T-cell (primary cell): ENCODE data around the gene RIC8A. TPM values are rescaled to one million over a fixed set of nuclear protein-coding genes. Genes with fewer than 3 reads are reported as not detected.

Source experiments
- ATAC-seq, 4 experiments: fragments of 200-7000 bp in 3 of 4; fragments of 150-1000 bp in 1 of 4; cut with Tn5 transposase; replicated peaks in 1 of 4; 1 replicate in 3 of 4; 2 replicates in 1 of 4; pipeline ENCODE4 v1.10.0; 2021; ENCODE audit warnings: moderate library complexity in 3 of 4, mild to moderate bottlenecking in 2 of 4, moderate number of reproducible peaks in 1 of 4
- CTCF ChIA-PET, 2 donors: fragments of 300-600 bp; sonication (Branson Sonifier 250); formaldehyde crosslinking; loops; one replicate each; lab custom pipeline; 2022; ENCODE audit warnings: antibody characterized with exemption in 2 of 2; lab: Charles Lee
- POLR2A ChIA-PET, 2 donors: fragments of 300-600 bp; sonication (Branson Sonifier 250); formaldehyde crosslinking; loops; one replicate each; lab custom pipeline; 2022; ENCODE audit warnings: antibody characterized with exemption in 2 of 2; lab: Charles Lee
- DNase-seq, 35 experiments: peaks; one replicate each; pipeline versions ENCODE4 v3.0.0 to v3.0.0-alpha.2; 2013 to 2023
- H3K27ac ChIP-seq: one replicate; pipeline ENCODE4 v1.5.1; 2013; ENCODE audit warnings: low read length
- H3K27me3 ChIP-seq, 2 experiments: replicated peaks in 1 of 2; 1 replicate in 1 of 2; 2 replicates in 1 of 2; pipeline versions ENCODE4 v1.6.1 to v1.7.0; 2013; ENCODE audit warnings: low read length in 1 of 2, mixed read lengths in 1 of 2; ENCODE audit not compliant: control insufficient read depth in 2 of 2, insufficient read depth in 2 of 2; ENCODE audit errors: extremely low read depth in 1 of 2
- H3K36me3 ChIP-seq, 2 donors: 1 replicate in 1 of 2; 2 replicates in 1 of 2; pipeline versions ENCODE4 v1.6.1 to v1.7.0; 2013; ENCODE audit warnings: low read length in 1 of 2; ENCODE audit not compliant: control insufficient read depth in 2 of 2, insufficient read depth in 1 of 2; ENCODE audit errors: extremely low read depth in 1 of 2
- H3K4me1 ChIP-seq, 2 experiments: 1 replicate in 1 of 2; 2 replicates in 1 of 2; pipeline versions ENCODE4 v1.6.1 to v1.7.0; 2013; ENCODE audit warnings: low read length in 2 of 2, mixed read lengths in 1 of 2; ENCODE audit not compliant: insufficient read depth in 2 of 2, control insufficient read depth in 1 of 2; ENCODE audit errors: extremely low read depth in 1 of 2
- H3K4me3 ChIP-seq, 2 donors: 1 replicate in 1 of 2; 2 replicates in 1 of 2; pipeline versions ENCODE4 v1.5.1 to v1.7.0; 2013; ENCODE audit warnings: mild to moderate bottlenecking in 2 of 2, low read length in 1 of 2, moderate library complexity in 1 of 2; ENCODE audit not compliant: control insufficient read depth in 1 of 2; ENCODE audit errors: extremely low read depth in 1 of 2
- H3K9me3 ChIP-seq: 2 replicates; pipeline ENCODE4 v1.7.0; 2013
- H3K27ac Mint-ChIP-seq, 2 donors: one replicate each; pipeline ENCODE4 v1.8.0; 2020 to 2021; ENCODE audit warnings: mild to moderate bottlenecking in 2 of 2, mixed read lengths in 2 of 2
- H3K27me3 Mint-ChIP-seq, 2 donors: one replicate each; pipeline ENCODE4 v1.8.0; 2021 to 2022; ENCODE audit warnings: mixed read lengths in 2 of 2
- H3K36me3 Mint-ChIP-seq: one replicate; pipeline ENCODE4 v1.8.0; 2021; ENCODE audit warnings: mixed read lengths
- H3K4me1 Mint-ChIP-seq, 3 donors: one replicate each; pipeline ENCODE4 v1.8.0; 2020 to 2022; ENCODE audit warnings: mixed read lengths in 3 of 3, mild to moderate bottlenecking in 1 of 3
- H3K4me3 Mint-ChIP-seq, 3 donors: one replicate each; pipeline ENCODE4 v1.8.0; 2020 to 2022; ENCODE audit warnings: mild to moderate bottlenecking in 3 of 3, mixed read lengths in 3 of 3, moderate library complexity in 3 of 3
- H3K9me3 Mint-ChIP-seq, 3 donors: one replicate each; pipeline ENCODE4 v1.8.0; 2020 to 2022; ENCODE audit warnings: mixed read lengths in 3 of 3
- WGBS: methylation state at CpG from one replicate; pipeline ENCODE4 v1.1.5; 2013; ENCODE audit warnings: missing lambda C conversion rate; ENCODE audit not compliant: insufficient coverage; 5-methylcytosine and 5-hydroxymethylcytosine counted together
- total RNA-seq, 35 experiments: library from RNA in 6 of 35; stranded (reverse) in 6 of 35; fragments of 120-200 nt in 1 of 35; gene quantifications; one replicate each; pipeline versions ENCODE4 v1.2.1 to v1.2.4 and lab custom pipeline; 2013 to 2026

RIC8A gene
- total RNA-seq, 5 donors from 2014 or later (not counting 1 experiment from before 2014, with no cell fraction given): 87.4 to 151 (median 117) TPM

GRCh38 chr11:227824-228379, 20.4 kb downstream of the RIC8A start:
- Mint-ChIP-seq H3K27me3 (no peaks in the 10 kb centered on the region), H3K36me3 (peaks cover 28% of the 10 kb centered on the region), H3K4me3 (no peak overlapping the region), H3K4me1 (peaks cover 8 to 11% (median 11%) of the 10 kb centered on the region in 3 donors), H3K9me3 (no peaks in the 10 kb centered on the region), H3K27ac (no peak overlapping the region)
- no peaks in the 10 kb centered on the region for H3K27me3 ChIP-seq
- H3K4me1 ChIP-seq: no peaks in the 10 kb centered on the region
- ChIA-PET POLR2A (interaction anchor here in 1 of 2 donors (0.6 kb wide), 1 partner anchor 429 kb away, joined by 6 read pairs; no protein-coding TSS in a partner anchor), CTCF (no interaction called here)
- H3K9me3 ChIP-seq: no peaks in the 10 kb centered on the region
- H3K4me3 ChIP-seq: no peak overlapping the region
- peaks cover 3 to 6% of the 10 kb centered on the region in 2 donors for H3K36me3 ChIP-seq
- no peak for ATAC-seq
- no peak overlapping the region for H3K27ac ChIP-seq
- DNase-seq: no peak
- 100% methylated on average over 3 of the region's 6 CpGs for WGBS

- Mint-ChIP-seq H3K36me3 (peaks cover 22% of the 10 kb centered on the region), H3K4me3 (no peak overlapping the region), H3K27me3 (no peaks in the 10 kb centered on the region), H3K4me1 (peaks cover 16 to 21% (median 20%) of the 10 kb centered on the region in 3 donors), H3K27ac (no peak overlapping the region), H3K9me3 (no peaks in the 10 kb centered on the region)
- POLR2A ChIA-PET: interaction anchor here (0.6 to 0.7 kb wide), 3 partner anchors 11 to 14 kb away, joined by 3 read pairs; no protein-coding TSS in a partner anchor
- Histone ChIP-seq H3K4me3 (no peak overlapping the region), H3K36me3 (peaks cover 0 to 2% of the 10 kb centered on the region in 2 donors), H3K27me3 (no peaks in the 10 kb centered on the region), H3K27ac (no peak overlapping the region), H3K9me3 (no peaks in the 10 kb centered on the region), H3K4me1 (peaks cover 2 to 10% of the 10 kb centered on the region in 2 experiments)
- CTCF ChIA-PET: no interaction called here
- WGBS: 100% methylated on average over 6 of the region's 10 CpGs
- DNase-seq: no peak
- ATAC-seq: no peak
Observed at GRCh38 chr11:230431-230830, 22.9 kb downstream of the RIC8A start.

- Mint-ChIP-seq H3K4me3 (no peak overlapping the region), H3K9me3 (no peaks in the 10 kb centered on the region), H3K27me3 (no peaks in the 10 kb centered on the region), H3K36me3 (peaks cover 14% of the 10 kb centered on the region), H3K27ac (no peak overlapping the region), H3K4me1 (peaks cover 25 to 32% (median 28%) of the 10 kb centered on the region in 3 donors)
- H3K36me3 ChIP-seq: peaks cover 0 to 2% of the 10 kb centered on the region in 2 donors
- H3K4me1 ChIP-seq: peaks cover 11 to 22% of the 10 kb centered on the region in 2 experiments
- CTCF ChIA-PET: no interaction called here
- H3K27ac ChIP-seq: no peak overlapping the region
- 96% methylated on average over 19 of the region's 20 CpGs for WGBS
- POLR2A ChIA-PET: no interaction called here
- H3K9me3 ChIP-seq: no peaks in the 10 kb centered on the region
- no peak overlapping the region for H3K4me3 ChIP-seq
- no peak for ATAC-seq
- no peaks in the 10 kb centered on the region for H3K27me3 ChIP-seq
- DNase-seq: no peak
Observed at GRCh38 chr11:232783-233565, 25.5 kb downstream of the RIC8A start.

GRCh38 chr11:235180-235579, 27.7 kb downstream of the RIC8A start:
- ATAC-seq (no peak), DNase-seq (no peak)
- H3K9me3 Mint-ChIP-seq: no peaks in the 10 kb centered on the region
- H3K36me3 Mint-ChIP-seq: peaks cover 4% of the 10 kb centered on the region
- Histone ChIP-seq H3K4me1 (peaks cover 12 to 25% of the 10 kb centered on the region in 2 experiments), H3K27ac (peak overlapping the region; percentile 73), H3K4me3 (peak overlapping the region in 1 of 2 donors; percentile 100), H3K36me3 (peaks cover 5 to 6% of the 10 kb centered on the region in 2 donors), H3K27me3 (no peaks in the 10 kb centered on the region), H3K9me3 (no peaks in the 10 kb centered on the region)
- H3K27me3 Mint-ChIP-seq: no peaks in the 10 kb centered on the region
- ChIA-PET POLR2A (interaction anchor here in 1 of 2 donors (0.6 to 1.0 kb wide), 3 partner anchors 22 to 32 kb away, joined by 3 to 4 read pairs (median 3); partner anchors contain the start of genes BET1L and RIC8A), CTCF (no interaction called here)
- 81% methylated on average over 7 of the region's 8 CpGs for WGBS
- peaks cover 33 to 44% (median 41%) of the 10 kb centered on the region in 3 donors for H3K4me1 Mint-ChIP-seq
- H3K4me3 Mint-ChIP-seq: peak overlapping the region; percentile 81 to 94 (median 90)
- H3K27ac Mint-ChIP-seq: peak overlapping the region; percentile 83 to 85

DNA sequence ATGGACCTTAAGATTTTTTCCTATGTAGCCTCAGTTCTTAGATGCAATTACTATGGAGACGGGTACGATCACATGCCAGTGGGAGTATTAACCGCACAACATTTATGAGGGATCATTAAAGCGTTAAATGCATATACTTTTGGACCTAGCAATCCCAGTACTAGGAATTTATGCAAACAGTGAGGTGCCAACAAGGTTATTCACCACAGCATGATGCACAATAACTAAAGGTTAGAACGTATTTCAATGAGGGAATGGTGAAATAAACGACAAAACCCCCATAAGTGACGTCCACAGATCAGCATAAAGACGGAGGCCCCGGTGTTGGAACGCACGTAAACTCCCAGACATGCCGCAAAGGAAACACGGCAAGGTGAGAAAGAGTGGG, 28.1 kb downstream of the RIC8A start:
- H3K9me3 Mint-ChIP-seq: no peaks in the 10 kb centered on the region

More for the DNA sequence above, 28.1 kb downstream of the RIC8A start:
- DNase-seq: peak in 24 of 35 experiments; percentile 54 to 87 (median 70)
- peak overlapping the region; percentile 60 to 100 for H3K4me3 ChIP-seq
- CTCF ChIA-PET: no interaction called here
- peak overlapping the region; percentile 73 for H3K27ac ChIP-seq
- Mint-ChIP-seq H3K4me3 (peak overlapping the region; percentile 81 to 94 (median 90)), H3K27me3 (no peaks in the 10 kb centered on the region), H3K4me1 (peaks cover 36 to 44% (median 43%) of the 10 kb centered on the region in 3 donors), H3K36me3 (peaks cover 5% of the 10 kb centered on the region), H3K27ac (peak overlapping the region; percentile 83 to 85)
- POLR2A ChIA-PET: interaction anchor here in 1 of 2 donors (1.0 kb wide), 1 partner anchor 28 kb away, joined by 4 read pairs; the partner anchor contains the start of genes BET1L and RIC8A
- ATAC-seq: peak; percentile 35 to 73 (median 42)
- peaks cover 12 to 25% of the 10 kb centered on the region in 2 experiments for H3K4me1 ChIP-seq
- WGBS: 3% methylated on average over 7 of the region's 13 CpGs
- H3K9me3 ChIP-seq: no peaks in the 10 kb centered on the region
- H3K27me3 ChIP-seq: no peaks in the 10 kb centered on the region
- peaks cover 5 to 9% of the 10 kb centered on the region in 2 donors for H3K36me3 ChIP-seq
